Measurements from ENCODE around the gene ZNF318. TPM values are rescaled to one million over a fixed set of nuclear protein-coding genes. Genes with fewer than 3 reads are reported as not detected.

ZNF318 gene
- polyA plus RNA-seq, 1 of the 3 experiments (the other 2 are of a cell fraction) = 6.3 TPM

- no peak for TF ChIP-seq EP300 (IDR thresholded peaks at IDR 0.05; ENCODE audit: borderline replicate concordance in 1 of 2, low read depth in 1 of 2, low read length in 1 of 2)
Measured at GRCh38 chr6:43401730-43402129, 32.3 kb upstream of the ZNF318 start (continued).

- DNase-seq = no peak
- no peaks in the 10 kb centered on the region for H3K27me3 ChIP-seq (ENCODE audit: insufficient read depth)
- H3K36me3 ChIP-seq (replicated peaks in 1 of 2; ENCODE audit: control insufficient read depth in 1 of 2, insufficient read depth in 2 of 2, low read length in 1 of 2) = no peaks in the 10 kb centered on the region
- H4K20me1 ChIP-seq (ENCODE audit: insufficient read depth) = no peaks in the 10 kb centered on the region
- no peak for TF ChIP-seq SIN3A (IDR thresholded peaks at IDR 0.05; ENCODE audit: borderline replicate concordance, low read depth, low read length)
- TF ChIP-seq IRF3 (IDR thresholded peaks at IDR 0.05; ENCODE audit: low read depth, low read length) = no peak
- TF ChIP-seq TCF12 (IDR thresholded peaks at IDR 0.05) = no peak
- no peak for TF ChIP-seq ELF1 (IDR thresholded peaks at IDR 0.05)
- no peak for TF ChIP-seq TEAD4 (IDR thresholded peaks at IDR 0.05; ENCODE audit: borderline replicate concordance, insufficient read depth)
- TF ChIP-seq RCOR1 (IDR thresholded peaks at IDR 0.05; ENCODE audit: low read length) = no peak
- ChIA-PET CTCF (interaction anchor here (0.6 to 1.1 kb wide), 2 partner anchors 22 kb away, joined by 3 read pairs; no protein-coding TSS in a partner anchor), POLR2A (no interaction called here)
- H3K79me2 ChIP-seq (ENCODE audit: insufficient read depth) = no peaks in the 10 kb centered on the region
- no peaks in the 10 kb centered on the region for H3F3A ChIP-seq (replicated peaks; ENCODE audit: insufficient read depth)
- no peak overlapping the region for H3K4me2 ChIP-seq
- H3K9me2 ChIP-seq = no peaks in the 10 kb centered on the region
- H3K27ac ChIP-seq (ENCODE audit: low read depth in 2 of 2, low read length in 1 of 2) = no peak overlapping the region
- H3K9me3 ChIP-seq = no peaks in the 10 kb centered on the region
- H3K4me1 ChIP-seq (ENCODE audit: control insufficient read depth in 1 of 2, insufficient read depth in 2 of 2, low read depth in 1 of 2, low read length in 1 of 2) = peaks cover 0 to 4% of the 10 kb centered on the region in 2 experiments; a peak in 1 of 4 replicates
- no peak overlapping the region for H2AFZ ChIP-seq (ENCODE audit: low read depth)
- WGBS (ENCODE audit: low lambda C conversion rate) = 32% methylated on average over 3 of the region's 3 CpGs
- H3K4me3 ChIP-seq (ENCODE audit: low read depth in 2 of 2, low read length in 1 of 2) = no peak overlapping the region
- no peak overlapping the region for H3K9ac ChIP-seq
Measured at GRCh38 chr6:43399932-43400487, 30.6 kb upstream of the ZNF318 start.

GRCh38 chr6:43396408-43397149 is 27.1 kb upstream of the ZNF318 start:
- Histone ChIP-seq H3K27ac (ENCODE audit: low read depth in 2 of 2, low read length in 1 of 2) (no peak overlapping the region), H3K9me3 (no peaks in the 10 kb centered on the region), H3F3A (replicated peaks; ENCODE audit: insufficient read depth) (no peaks in the 10 kb centered on the region), H3K4me2 (no peak overlapping the region), H3K9me2 (no peaks in the 10 kb centered on the region), H3K27me3 (ENCODE audit: insufficient read depth) (no peaks in the 10 kb centered on the region; the same call in 1 of the 2 replicates), H3K4me3 (ENCODE audit: low read depth in 2 of 2, low read length in 1 of 2) (no peak overlapping the region), H2AFZ (ENCODE audit: low read depth) (no peak overlapping the region), H3K36me3 (replicated peaks in 1 of 2; ENCODE audit: control insufficient read depth in 1 of 2, insufficient read depth in 2 of 2, low read length in 1 of 2) (no peaks in the 10 kb centered on the region), H4K20me1 (ENCODE audit: insufficient read depth) (no peaks in the 10 kb centered on the region), H3K4me1 (ENCODE audit: control insufficient read depth in 1 of 2, insufficient read depth in 2 of 2, low read depth in 1 of 2, low read length in 1 of 2) (peaks cover 0 to 5% of the 10 kb centered on the region in 2 experiments; a peak in 1 of 4 replicates), H3K79me2 (ENCODE audit: insufficient read depth) (no peaks in the 10 kb centered on the region), H3K9ac (no peak overlapping the region)
- POLR2A ChIA-PET = no interaction called here
- CTCF ChIA-PET = interaction anchor here (2.2 to 2.3 kb wide), 2 partner anchors 7 to 10 kb away, joined by 5 to 12 read pairs; no protein-coding TSS in a partner anchor
- 92% methylated on average over 6 of the region's 6 CpGs for whole genome bisulfite sequencing (ENCODE audit: low lambda C conversion rate)
- TF ChIP-seq FOSL2 (IDR thresholded peaks at IDR 0.05; ENCODE audit: borderline replicate concordance, low read depth) (no peak), RAD21 (IDR thresholded peaks at IDR 0.05; ENCODE audit: low read length) (no peak), SIN3A (IDR thresholded peaks at IDR 0.05; ENCODE audit: borderline replicate concordance, low read depth, low read length) (no peak), GABPA (IDR thresholded peaks at IDR 0.05; ENCODE audit: low read depth) (no peak), RCOR1 (IDR thresholded peaks at IDR 0.05; ENCODE audit: low read length) (no peak), USF2 (IDR thresholded peaks at IDR 0.05; ENCODE audit: borderline replicate concordance, low read depth, low read length) (no peak), NRF1 (IDR thresholded peaks at IDR 0.05; ENCODE audit: low read depth, low read length) (no peak), TEAD4 (IDR thresholded peaks at IDR 0.05; ENCODE audit: borderline replicate concordance, insufficient read depth) (no peak), EZH2phosphoT487 (IDR thresholded peaks at IDR 0.05; ENCODE audit: borderline replicate concordance, low read depth) (no peak), TCF12 (IDR thresholded peaks at IDR 0.05) (no peak), FOXJ3 (CRISPR knock-in tag; IDR thresholded peaks at IDR 0.05) (no peak), EP300 (IDR thresholded peaks at IDR 0.05; ENCODE audit: borderline replicate concordance in 1 of 2, low read depth in 1 of 2, low read length in 1 of 2) (no peak), TAF1 (IDR thresholded peaks at IDR 0.05; ENCODE audit: borderline replicate concordance, low read depth, low read length) (no peak), RXRA (IDR thresholded peaks at IDR 0.05; ENCODE audit: borderline replicate concordance, low read depth) (no peak), MAX (IDR thresholded peaks at IDR 0.05; ENCODE audit: low read depth) (no peak), YY1 (IDR thresholded peaks at IDR 0.05; ENCODE audit: low read depth) (no peak), ELF1 (IDR thresholded peaks at IDR 0.05) (no peak)
- TF ChIP-seq, protein P1, sequence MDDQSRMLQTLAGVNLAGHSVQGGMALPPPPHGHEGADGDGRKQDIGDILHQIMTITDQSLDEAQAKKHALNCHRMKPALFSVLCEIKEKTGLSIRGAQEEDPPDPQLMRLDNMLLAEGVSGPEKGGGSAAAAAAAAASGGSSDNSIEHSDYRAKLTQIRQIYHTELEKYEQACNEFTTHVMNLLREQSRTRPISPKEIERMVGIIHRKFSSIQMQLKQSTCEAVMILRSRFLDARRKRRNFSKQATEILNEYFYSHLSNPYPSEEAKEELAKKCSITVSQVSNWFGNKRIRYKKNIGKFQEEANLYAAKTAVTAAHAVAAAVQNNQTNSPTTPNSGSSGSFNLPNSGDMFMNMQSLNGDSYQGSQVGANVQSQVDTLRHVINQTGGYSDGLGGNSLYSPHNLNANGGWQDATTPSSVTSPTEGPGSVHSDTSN (IDR thresholded peaks at IDR 0.05) = no peak
- TF ChIP-seq, protein P2, sequence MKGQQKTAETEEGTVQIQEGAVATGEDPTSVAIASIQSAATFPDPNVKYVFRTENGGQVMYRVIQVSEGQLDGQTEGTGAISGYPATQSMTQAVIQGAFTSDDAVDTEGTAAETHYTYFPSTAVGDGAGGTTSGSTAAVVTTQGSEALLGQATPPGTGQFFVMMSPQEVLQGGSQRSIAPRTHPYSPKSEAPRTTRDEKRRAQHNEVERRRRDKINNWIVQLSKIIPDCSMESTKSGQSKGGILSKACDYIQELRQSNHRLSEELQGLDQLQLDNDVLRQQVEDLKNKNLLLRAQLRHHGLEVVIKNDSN (IDR thresholded peaks at IDR 0.05; ENCODE audit: borderline replicate concordance, low read depth) = no peak
- no peak for DNase-seq

Data from SK-N-SH (cell line).